AG10803 (cell line): ENCODE measurements around the gene ALAS1.

ENCODE experiments used
- DNase-seq: peaks from one replicate; pipeline ENCODE4 v3.0.0; 2010; ENCODE audit warnings: low read depth
- H3K4me3 ChIP-seq: 2 replicates; pipeline ENCODE4 v1.5.1; 2011; ENCODE audit warnings: mild to moderate bottlenecking, low read length, control low read depth
- TF ChIP-seq, protein P1 (sequence below): conservative IDR thresholded peaks from 2 replicates; pipeline ENCODE4 v1.5.1; 2011; ENCODE audit warnings: mild to moderate bottlenecking, low read length, control low read depth, inconsistent platforms

Gene ALAS1

DNA sequence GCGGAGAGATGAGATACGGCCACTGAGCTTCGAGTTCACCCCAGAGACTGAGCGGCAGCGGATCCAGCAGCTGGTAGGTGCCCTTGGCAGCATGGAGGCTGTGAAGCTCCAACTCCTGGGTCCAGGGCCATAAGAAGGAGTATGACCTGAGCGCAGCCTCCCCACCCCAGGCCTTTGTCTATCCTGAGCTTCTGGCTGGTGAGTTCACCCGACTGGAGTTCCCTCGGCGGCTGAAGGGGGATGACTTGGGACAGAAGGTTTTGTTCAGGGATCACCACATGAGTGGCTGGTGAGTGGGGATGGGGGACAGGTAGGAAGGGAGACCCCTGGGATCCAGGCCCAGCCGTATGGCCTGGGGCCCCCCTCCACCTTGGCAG, 50.2 kb downstream of the ALAS1 start:
- TF ChIP-seq, protein P1, sequence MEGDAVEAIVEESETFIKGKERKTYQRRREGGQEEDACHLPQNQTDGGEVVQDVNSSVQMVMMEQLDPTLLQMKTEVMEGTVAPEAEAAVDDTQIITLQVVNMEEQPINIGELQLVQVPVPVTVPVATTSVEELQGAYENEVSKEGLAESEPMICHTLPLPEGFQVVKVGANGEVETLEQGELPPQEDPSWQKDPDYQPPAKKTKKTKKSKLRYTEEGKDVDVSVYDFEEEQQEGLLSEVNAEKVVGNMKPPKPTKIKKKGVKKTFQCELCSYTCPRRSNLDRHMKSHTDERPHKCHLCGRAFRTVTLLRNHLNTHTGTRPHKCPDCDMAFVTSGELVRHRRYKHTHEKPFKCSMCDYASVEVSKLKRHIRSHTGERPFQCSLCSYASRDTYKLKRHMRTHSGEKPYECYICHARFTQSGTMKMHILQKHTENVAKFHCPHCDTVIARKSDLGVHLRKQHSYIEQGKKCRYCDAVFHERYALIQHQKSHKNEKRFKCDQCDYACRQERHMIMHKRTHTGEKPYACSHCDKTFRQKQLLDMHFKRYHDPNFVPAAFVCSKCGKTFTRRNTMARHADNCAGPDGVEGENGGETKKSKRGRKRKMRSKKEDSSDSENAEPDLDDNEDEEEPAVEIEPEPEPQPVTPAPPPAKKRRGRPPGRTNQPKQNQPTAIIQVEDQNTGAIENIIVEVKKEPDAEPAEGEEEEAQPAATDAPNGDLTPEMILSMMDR, result no peak
- H3K4me3 ChIP-seq, result no peak overlapping the region
- DNase-seq, result no peak

DNA sequence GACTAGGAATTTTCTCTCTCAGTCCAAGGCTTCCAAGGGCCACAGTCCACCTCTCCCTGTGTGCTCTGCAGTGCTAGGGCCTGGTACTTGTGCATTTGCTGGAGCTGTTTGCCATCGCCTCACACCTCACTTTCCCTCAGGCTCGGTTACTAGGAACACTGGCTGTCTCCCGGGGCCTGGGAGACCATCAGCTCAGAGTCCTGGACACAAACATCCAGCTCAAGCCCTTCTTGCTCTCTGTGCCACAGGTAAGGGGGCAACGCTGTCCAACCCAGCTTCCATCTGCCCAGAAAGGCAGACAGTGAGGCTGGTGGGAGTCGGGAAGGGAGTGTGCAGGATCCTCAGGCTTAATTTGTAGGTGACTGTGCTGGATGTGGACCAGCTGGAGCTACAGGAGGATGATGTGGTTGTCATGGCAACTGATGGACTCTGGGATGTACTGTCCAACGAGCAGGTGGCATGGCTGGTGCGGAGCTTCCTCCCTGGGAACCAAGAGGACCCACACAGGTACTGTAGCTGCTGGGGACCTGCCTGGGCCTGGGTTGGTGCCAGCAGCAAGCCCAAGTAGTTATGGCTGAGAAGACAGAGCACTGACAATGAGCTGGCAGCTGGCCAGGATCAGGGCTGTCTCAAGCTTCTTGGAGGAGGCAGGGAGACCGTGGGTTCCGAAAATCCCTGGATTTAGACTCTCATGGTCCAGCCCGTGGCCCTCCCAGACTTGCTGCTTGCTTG, 51.0 kb downstream of the ALAS1 start:
- TF ChIP-seq, protein P1, result no peak
- no peak for DNase-seq
- no peak overlapping the region for H3K4me3 ChIP-seq

DNA sequence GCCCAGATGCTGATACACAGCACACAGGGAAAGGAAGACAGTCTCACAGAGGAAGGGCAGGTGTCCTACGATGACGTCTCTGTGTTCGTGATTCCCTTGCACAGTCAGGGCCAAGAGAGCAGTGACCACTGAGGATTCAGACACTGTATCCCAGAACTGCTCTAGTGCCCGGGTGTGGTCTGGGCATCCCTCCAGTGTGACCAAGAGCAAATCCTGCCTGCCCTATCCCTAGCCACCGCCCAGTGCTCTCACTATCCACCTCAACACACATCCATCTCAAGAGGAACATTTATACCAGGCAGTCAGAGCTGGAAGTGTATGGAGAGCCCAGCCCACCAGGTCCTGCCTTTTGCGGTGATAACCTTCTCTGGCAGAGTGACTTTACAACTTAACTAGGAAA, 51.7 kb downstream of the ALAS1 start:
- DNase-seq, result no peak
- TF ChIP-seq, protein P1, result no peak
- no peak overlapping the region for H3K4me3 ChIP-seq

DNA sequence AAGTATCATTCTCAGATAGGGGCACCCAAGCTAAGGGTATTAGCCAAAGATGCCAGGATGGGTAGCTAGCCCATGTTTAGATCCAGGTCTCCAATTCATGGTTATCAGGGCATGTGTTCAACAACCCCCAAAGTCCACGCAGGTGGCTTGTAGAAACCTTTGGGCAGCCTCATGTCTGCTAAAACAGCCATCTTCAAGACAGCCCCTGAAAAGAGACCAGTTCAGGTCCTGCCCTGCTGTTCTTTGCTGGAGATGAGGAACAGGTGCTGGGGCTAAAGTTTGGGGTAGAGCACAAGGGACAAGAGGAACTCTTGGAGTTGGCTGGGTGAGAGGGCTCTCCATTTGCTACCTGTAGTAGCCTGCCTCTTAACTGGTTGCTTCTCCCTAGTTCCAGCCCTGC, 52.2 kb downstream of the ALAS1 start:
- no peak for DNase-seq
- H3K4me3 ChIP-seq, result no peak overlapping the region
- TF ChIP-seq, protein P1, result no peak

DNA sequence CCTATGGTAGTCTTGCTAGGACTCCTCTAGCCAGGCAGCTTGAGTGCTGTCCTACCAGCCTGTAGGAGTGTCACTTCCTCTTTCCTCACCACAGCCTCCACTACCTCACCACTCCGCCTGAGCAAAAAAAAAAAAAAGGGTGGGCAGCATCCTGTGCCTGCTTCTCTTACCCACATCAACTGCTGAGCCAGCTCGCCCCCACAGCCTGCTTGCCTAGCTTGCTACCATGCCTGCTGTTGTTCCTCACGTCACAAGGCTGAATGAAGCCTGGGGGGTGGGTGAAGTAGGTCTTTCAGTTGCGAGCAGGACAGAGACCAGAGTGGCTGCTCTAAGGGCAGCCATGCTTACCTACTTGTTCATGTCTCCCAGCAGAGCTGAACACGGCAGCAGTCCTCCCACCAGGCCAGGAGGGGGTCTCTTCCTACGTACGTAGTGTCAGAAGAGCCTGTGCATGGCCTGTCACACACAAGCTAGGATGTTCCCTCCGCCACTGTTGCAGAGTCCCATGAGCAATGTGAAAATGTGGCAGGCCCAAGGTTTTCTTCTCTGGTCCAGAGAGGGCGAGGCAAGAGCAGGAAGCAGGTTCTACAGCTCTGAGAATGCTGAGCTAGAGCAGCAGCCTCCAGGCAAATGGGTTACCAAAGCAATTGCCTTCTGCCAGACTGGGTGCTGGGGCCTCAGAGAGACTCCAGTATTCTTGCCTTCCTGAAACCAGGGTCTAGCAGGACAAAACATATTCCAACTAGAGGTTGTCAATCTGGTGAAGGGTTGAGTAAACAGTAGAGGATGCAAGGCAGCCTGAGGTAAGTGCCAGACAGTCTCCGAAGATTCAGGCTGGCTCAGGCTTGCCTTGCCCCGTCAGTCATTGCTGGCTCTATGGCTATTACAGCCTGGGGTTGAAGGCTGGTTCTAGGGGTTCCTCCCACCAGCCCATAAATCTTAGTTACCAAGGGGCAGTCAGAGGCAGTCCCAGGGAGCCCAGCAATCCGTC, 55.6 kb downstream of the ALAS1 start:
- DNase-seq, result no peak
- TF ChIP-seq, protein P1, result no peak
- no peak overlapping the region for H3K4me3 ChIP-seq

- H3K4me3 ChIP-seq, result no peak overlapping the region
- TF ChIP-seq, protein P1, result no peak
- DNase-seq, result no peak
Measured at GRCh38 chr3:52254608-52255007, 56.6 kb downstream of the ALAS1 start.
